Ramos (cell line): ENCODE data around the gene ANKRD33B.
"Not testable (repeated sequence)": the region's sequence is repeated elsewhere in the genome, so short reads cannot be mapped to it uniquely, and the experiment has no call there.

Experiments used
- in situ Hi-C: fragments of 300-500 bp; cut with MboI; formaldehyde crosslinking; loops from one replicate; pipeline ENCODE4 v1.14.3; 2022; ENCODE audit warnings: low sequenced_read_pairs; ENCODE audit not compliant: unreplicated experiment

The ANKRD33B gene

DNA sequence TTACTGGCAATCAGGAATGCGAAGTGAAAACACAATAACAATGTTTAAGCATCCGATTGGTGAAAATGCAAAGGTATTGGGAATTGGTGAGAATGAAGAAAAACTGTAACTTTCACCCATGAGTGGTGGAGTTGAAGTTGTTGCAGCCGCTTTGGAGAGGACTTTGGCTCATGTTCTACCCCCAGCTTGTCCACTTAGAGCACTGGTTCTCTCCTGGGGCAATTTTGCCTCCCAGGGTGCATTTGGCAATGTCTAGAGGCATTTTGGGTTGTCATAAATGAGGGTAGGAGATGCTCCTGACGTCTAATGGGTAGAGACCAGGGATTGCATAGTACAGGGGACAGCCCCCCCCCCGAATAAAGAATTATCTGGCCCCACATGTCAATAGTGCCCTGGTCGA, 46.2 kb downstream of the ANKRD33B start:
- in situ Hi-C loops: no loop called here

DNA sequence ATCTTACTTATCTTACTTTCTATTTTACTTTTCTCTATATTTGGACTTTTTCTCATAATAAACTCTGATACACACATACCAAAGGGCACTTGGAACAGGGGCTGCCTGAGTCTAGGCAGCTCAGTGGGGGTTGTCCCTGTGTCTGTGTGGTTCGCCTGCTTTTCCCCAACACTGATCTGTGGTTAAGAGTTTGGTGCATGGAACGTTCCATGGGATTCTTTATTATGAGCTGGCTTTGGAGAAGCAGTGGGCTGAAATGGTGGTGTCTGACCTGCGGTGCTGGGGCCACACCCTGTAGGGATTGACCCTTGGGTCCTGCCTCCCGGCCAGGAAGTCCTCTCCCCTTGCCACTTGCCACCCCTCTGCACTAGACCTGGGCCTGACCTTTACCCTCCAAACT, 47.4 kb downstream of the ANKRD33B start:
- in situ Hi-C loops: no loop called here

DNA sequence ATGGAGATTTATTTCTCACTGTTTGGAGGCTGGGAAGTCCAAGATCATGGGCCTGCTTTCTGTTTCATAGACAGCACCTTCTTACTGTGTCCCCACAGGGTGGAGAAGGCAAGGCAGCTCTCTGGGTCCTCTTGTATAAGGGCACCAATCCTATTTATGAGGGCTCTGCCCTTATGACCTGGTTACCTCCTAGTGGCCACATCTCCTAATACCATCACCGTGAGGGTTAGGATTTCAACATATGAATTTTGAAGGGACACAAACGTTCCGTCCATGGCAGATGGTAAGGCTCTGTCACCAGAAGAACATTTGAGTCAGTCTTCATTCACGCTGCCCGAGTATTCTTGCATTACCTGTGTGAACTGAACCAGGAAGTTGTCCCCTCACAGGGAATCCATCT, 48.4 kb downstream of the ANKRD33B start:
- in situ Hi-C loops: no loop called here

DNA sequence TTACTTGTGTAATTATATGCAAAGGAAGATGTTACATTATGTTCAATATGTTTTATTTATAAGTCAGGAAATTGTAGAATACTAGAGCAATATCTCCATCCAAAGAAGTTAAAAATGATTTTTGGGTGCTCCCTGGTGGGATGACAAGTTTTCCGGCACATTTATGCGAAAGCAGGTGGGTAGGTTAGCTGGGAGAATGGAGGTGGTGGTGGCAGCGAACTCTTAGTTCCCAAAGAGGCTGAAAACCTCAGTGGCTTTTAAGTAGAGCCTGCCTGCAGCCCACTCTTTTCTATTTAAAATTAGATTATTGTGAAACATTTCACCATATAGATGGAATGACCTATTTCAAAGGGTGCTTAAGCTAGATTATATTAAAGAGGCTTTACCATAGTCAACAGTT, 51.8 kb downstream of the ANKRD33B start:
- in situ Hi-C loops: no loop called here

DNA sequence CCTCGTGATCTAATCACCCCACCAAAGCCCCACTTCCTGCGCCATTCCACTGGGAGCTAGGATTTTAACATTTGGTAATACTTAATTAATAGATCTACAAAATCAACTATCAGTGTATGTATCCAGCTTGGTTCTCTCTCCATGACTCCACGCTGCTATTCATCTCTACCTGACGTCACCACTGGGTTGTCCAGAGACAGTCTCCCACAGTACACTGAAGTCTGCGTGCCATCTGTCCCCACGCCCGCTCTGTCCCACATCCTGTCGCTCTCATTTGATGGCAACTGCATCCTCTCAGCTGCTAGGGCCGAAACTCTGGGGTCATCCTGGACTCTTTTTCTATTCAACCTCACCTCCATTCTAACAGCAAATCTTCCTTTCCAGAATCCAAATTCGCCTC, 53.2 kb downstream of the ANKRD33B start:
- in situ Hi-C loops: no loop called here

DNA sequence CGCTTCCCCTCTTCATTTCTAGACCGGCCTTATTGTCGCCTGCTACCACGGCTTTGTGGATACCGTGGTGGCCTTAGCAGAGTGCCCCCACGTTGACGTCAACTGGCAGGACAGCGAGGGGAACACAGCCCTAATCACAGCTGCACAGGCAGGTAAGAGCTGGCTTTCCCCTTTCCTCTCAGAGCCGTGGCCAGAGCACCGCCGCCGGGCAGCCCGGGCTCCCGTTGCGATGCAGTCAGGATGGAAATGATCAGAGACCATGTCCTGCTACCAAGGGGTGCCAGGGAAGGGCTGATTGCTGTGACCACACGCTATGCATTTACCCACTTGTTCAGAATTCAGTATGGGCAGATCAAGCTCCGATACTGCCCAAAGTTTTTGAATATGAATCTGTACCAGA, 54.4 kb downstream of the ANKRD33B start:
- in situ Hi-C loops: no loop called here

DNA sequence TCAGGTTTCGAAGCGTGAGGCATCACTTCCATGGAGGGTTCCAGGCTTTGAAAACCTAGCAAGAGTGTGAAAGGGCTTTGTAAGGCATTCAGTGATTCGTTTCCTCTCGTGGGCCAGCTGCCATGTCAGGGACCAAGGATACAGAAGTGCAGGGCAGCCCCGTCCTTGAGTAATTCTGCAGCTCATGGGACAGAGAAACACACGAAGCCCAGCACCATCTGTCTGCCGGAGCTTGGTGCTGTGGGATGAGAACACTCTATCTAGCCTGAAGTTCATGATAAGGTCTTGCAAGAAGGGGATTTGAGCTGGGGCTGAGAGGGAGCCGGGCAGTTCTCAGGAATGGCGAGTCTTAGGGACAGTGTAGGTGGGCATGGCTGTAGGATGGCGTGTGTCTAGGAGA, 55.8 kb downstream of the ANKRD33B start:
- in situ Hi-C loops: loop anchor here (10.0 kb wide), 1 partner anchor 335 kb away; no protein-coding TSS in a partner anchor

DNA sequence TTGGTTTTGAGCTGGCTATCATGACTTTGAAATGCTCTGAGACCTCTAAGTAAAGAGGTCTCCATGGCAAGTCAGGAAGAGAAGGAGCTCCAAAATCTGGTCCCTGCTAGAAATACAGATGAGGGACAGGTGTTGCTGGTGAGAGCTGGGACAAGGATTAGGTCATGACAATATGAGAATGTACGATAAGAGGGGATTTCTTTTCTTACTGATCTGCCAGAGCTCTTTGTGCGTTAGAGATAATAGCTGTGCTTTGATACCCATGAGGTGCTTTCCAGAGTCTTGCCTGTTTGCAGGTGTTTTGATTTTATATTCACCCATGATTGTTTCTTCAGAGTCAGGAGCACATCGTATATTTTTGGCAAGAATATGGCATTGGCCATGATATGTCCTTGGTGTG, 56.5 kb downstream of the ANKRD33B start:
- in situ Hi-C loops: loop anchor here (10.0 kb wide), 1 partner anchor 336 kb away; no protein-coding TSS in a partner anchor

DNA sequence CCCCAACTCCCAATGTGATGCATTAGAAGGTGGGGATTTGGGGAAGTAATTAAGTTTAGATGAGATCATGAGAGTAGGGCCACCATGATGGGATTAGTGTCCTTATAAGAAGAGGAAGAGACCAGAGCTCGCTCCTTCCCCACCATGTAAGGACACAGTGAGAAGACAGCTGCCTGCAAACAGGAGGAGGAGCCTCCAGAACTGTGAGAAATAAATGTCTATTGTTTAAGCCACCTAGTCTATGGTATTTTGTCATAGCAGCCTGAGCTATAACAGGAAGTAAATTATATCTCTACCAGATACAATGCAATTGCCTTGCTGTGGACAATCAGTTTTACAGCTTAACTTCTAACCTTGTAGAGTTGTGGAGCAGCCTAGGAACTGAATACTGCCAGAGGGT, 58.0 kb downstream of the ANKRD33B start:
- in situ Hi-C loops: loop anchor here (10.0 kb wide), 1 partner anchor 337 kb away; no protein-coding TSS in a partner anchor

DNA sequence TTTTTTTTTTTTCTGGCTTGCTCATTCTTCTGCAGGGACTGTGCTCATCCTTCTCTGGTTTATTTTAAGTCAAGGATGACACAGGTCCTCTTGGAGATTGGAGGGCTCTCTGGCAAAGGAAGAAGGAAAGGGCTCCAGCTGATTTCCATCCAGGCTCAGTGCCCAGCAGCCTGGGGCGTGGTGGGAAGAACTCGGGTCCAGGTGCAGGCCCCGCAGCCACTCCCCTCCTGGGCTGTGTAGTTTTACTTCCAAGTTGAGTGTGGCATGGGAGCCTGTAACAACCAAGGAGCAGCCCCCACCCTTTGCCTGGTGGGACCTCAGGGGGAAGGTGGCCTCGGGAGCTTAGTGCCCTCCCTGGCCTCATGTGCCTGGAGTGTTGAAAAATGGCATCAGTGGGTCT, 58.9 kb downstream of the ANKRD33B start:
- in situ Hi-C loops: loop anchor here (10.0 kb wide), 1 partner anchor 338 kb away; no protein-coding TSS in a partner anchor

DNA sequence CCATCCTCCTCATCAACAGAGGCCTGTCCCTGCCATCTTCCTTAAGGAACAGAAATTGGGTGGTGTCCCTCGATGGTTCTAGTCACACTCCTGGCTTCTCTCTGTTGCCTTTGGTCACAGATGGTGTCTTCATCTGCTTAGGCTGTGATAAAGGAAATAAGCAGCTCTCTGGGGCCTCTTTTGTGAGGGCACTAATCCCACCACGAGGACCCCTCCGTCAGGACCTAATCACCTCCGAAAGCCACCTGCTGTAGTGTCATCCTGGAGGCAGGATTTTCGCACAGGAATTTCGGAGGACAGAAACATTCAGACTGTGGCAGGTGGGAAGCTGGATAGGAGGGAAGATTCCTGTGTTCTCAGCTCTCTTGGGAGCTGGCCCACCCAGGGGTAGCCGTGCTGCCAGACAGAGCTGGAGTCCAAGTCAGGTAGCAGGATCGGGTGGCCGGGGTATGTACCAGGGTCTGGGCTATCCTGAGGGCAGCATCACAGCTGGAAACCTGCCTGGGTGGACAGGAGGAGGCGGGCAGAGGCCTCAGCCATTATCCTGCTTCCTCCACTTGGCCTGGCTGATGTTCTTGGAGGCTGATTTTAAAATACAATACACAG, 59.5 kb downstream of the ANKRD33B start:
- in situ Hi-C loops: loop anchor here (10.0 kb wide), 1 partner anchor 339 kb away; no protein-coding TSS in a partner anchor

DNA sequence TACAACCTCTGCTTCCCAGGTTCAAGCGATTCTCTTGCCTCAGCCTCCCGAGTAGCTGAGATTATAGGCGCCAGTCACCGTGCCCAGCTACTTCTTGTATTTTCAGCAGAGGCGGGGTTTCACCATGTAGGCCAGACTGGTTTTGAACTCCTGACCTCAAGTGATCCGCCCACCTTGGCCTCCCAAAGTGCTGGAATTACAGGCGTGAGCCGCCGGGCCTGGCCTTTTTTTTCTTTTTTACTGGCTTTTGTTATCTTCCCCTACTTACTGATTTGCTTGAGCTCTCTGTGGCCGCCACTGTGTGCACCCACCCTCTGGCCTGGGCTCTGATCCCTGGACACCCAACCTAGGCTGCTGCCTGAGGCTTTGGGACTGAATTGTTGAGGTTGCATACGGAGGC, 60.3 kb downstream of the ANKRD33B start:
- in situ Hi-C loops: loop anchor here (10.0 kb wide), 1 partner anchor 339 kb away; no protein-coding TSS in a partner anchor

DNA sequence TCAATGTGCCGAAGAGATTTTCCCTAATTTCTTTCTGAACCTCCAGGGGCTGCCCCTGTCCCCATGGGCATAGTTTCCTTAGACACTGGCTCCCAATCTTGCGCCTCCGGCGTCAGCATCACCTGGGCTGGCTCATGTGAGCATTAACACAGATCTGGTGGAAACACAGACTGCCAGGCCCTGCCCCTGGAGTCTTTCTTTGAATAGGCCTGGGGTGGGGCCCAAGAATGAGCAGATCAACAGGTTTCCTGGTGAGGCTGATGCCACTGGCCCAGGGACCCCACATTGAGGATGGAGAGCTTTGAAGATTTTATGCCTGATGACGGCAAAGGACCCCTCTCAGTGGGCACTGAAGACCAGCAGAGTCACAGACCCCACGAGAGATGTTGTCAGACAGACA, 60.8 kb downstream of the ANKRD33B start:
- in situ Hi-C loops: loop anchor here (5.0 to 10.0 kb wide), 2 partner anchors 172 to 340 kb away; no protein-coding TSS in a partner anchor

DNA sequence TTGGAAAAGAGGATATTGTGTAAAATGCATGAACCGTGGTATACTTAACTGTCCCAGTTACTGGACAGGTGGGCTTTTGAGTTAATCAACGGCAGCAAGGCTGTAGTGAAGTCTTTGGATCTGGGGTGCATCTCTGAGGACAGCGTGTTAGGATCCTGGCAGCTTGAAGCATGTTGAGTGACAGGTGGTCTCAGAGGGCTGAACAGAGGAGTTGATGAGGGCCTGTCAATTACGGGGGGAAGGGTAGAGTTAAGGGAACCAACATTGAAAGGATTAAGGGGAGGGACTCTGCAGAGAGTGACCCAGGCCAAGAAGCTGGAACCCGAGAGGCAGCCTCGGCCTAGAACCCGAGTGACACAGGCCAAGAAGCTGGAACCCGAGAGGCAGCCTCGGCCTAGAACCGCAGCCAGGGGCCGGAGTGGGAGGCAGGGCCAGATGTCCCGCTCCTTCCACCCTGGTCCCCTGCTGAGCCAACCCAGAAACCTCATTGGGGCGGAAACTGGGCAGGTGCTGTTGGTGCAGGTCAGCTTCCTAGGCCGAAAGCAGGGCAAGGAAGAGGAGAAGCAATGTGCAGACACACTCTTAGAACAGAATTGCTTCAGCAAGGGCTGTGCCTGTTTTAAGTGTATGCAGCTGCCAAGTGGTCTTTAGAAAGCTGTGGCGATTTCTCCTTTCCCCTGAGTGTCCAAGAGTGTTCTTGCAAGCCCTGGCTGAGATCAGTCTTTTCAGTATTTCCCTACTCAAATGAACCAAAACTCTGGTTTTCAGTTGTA, 62.0 kb downstream of the ANKRD33B start:
- in situ Hi-C loops: loop anchor here (5.0 to 10.0 kb wide), 2 partner anchors 174 to 341 kb away; no protein-coding TSS in a partner anchor

DNA sequence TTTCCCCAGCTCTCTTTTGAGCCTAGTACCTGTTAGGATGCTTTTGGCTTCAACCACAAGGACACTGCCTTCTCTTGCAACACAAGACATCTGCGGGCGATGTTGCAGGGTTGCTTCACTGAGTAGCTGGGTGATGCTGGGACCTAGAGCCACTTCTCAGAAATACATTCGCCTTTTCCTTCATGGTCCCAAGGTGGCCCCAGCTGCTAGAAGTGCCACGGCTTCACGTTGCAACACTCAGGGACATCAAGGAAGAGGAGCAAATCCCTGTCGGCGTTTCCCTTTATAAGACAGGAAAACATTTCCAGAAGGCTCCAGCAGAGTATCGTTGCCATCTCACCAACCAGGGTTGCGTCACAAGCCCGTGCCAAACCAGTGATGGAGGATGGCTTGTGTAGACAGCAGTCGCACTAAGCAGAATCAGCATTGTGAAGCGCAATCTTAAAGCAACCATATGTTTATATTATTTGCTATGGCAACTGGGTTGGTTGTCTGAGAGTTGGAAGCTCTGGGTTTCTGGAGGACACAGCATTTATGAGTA, 62.7 kb downstream of the ANKRD33B start:
- in situ Hi-C loops: loop anchor here (5.0 to 10.0 kb wide), 2 partner anchors 174 to 342 kb away; no protein-coding TSS in a partner anchor

DNA sequence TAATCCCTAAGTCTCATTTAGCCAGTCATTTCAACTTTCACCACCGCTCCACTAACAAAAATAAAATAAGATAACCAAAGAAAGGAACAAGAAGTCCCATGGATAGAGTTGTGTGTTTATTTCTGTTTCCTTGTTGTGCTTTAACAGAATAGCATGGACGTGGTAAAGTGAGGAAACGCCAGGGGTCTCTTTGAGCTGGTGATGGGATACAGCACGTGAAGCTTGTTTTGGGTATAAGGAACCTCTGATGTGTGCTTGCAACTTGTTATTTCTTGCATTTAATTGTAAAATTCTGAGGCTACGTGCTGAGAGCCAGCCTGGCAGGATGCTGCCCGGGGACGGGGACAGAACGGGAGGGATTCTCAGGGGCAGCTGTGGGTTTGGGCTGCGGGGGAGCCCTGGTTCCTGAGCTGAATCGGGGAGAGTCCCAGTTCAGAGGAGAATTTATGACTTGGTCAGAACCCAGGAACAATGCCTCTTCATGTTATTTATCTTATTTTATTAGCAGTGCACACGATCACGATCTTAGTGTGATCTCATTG, 63.4 kb downstream of the ANKRD33B start:
- in situ Hi-C loops: loop anchor here (5.0 to 10.0 kb wide), 2 partner anchors 175 to 342 kb away; no protein-coding TSS in a partner anchor

DNA sequence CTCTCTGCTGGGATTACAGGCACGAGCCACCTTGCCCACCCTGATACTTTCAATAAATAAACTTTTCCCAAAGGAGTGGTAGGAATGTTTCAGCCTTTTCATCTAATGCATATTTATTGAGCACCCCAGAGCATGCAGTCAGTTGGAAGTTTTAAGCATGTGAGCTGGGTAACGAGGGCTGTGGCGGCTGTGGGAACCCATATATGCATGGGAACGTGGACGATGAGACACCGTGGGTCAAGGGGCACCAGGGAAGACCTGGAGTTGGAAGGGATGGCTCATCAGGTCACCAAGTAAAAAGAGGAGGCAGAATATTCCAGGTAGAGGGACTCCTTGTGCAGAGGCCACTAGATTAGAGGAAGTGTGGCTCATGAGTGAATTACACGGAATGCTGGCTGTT, 64.7 kb downstream of the ANKRD33B start:
- in situ Hi-C loops: loop anchor here (5.0 to 10.0 kb wide), 2 partner anchors 176 to 344 kb away; no protein-coding TSS in a partner anchor

DNA sequence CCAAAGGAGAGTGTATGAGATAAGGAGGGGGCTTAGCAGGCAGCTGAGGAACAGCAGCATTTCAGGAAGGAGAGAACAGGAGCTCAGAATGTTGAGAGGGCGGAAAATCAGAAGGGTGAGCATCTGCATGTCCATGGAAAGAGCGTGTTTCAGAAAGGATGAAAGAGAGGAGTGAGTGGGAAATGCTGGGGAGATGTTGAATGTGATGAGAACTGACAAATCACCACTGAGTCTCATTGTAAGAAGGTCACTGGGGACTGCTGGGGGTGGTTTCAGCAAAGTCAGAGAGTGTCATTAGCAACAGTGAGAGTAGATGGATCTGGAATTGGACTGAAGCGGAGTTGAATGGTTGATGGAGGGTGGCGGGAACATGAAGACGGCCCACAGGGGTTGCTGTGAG, 65.8 kb downstream of the ANKRD33B start:
- in situ Hi-C loops: loop anchor here (5.0 to 10.0 kb wide), 2 partner anchors 177 to 345 kb away; no protein-coding TSS in a partner anchor

DNA sequence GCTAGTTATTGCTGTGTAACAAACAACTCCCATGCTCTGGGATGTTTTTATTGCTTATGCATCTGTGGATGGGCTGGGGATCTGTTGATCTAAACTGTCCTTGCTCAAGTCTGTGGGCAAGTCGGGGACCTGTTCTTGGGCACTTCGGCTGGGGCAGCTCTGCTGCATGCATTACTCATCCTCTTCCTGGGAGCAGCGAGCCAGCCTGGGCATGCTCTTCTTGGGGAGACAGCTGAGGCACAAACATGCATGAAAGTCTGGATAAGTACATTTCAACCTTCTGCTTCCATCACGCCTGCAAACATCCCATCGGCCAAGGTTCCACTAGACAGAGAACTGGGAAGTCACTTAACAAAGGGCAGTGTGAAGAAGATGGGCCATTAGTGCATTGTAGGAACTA, 66.3 kb downstream of the ANKRD33B start:
- in situ Hi-C loops: no loop called here

DNA sequence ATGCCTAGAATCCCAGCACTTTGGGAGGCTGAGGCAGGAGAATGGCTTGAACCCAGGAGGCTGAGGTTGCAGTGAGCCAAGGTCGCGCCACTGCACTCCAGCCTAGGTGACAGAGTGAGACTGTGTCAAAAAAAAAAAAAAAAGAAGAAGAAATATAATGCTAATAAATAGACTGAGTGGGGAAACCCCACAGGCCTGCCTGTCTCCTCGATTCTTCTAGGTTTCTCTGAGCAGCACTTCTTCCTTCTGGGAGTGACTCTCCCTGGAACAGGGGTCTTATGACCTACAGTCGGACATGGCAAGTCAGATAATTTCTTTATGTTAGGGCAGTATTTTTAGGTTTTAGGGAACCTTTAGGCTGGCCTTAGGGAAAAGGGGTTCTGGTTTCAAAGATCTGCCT, 66.9 kb downstream of the ANKRD33B start:
- in situ Hi-C loops: not testable (repeated sequence)
